Ovary (tissue), 3 donors: ENCODE results near the gene KCNN1.

Experiments
- EP300 ChIP-seq: sonication (generic); formaldehyde crosslinking; IDR thresholded peaks from one replicate; pipeline ENCODE4 v1.6.1; 2017; ENCODE audit warnings: antibody characterized with exemption
- TF ChIP-seq, protein P1 (sequence below), 3 donors: fragments of 450-650 bp in 2 of 3; fragments of 200-600 bp in 1 of 3; IDR thresholded peaks; one replicate each; pipeline versions ENCODE4 v1.5.1 to v1.8.0; 2016 to 2022; ENCODE audit warnings: antibody characterized with exemption in 3 of 3, mild to moderate bottlenecking in 1 of 3
- donor health status: DM: no; HTN: no; CAD: no.

DNA sequence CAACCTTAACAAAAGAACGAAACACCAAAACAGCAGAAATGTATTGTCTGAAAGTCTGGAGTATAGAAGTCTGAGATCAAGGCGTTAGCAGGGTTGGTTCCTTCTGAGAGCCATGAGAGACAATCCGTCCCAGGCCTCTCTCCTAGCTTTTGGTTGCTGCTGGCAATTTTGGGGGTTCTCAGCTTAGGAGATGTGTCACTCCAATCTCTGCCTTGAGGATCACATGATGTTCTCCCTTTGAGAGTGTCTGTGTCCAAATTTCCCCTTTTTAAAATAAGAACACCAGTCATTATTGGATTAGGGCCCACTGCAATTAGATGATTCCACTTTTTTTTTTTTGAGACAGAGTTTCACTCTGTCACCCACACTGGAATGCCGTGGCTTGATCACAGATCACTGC is 10.1 kb downstream of the KCNN1 start:
- TF ChIP-seq, protein P1, sequence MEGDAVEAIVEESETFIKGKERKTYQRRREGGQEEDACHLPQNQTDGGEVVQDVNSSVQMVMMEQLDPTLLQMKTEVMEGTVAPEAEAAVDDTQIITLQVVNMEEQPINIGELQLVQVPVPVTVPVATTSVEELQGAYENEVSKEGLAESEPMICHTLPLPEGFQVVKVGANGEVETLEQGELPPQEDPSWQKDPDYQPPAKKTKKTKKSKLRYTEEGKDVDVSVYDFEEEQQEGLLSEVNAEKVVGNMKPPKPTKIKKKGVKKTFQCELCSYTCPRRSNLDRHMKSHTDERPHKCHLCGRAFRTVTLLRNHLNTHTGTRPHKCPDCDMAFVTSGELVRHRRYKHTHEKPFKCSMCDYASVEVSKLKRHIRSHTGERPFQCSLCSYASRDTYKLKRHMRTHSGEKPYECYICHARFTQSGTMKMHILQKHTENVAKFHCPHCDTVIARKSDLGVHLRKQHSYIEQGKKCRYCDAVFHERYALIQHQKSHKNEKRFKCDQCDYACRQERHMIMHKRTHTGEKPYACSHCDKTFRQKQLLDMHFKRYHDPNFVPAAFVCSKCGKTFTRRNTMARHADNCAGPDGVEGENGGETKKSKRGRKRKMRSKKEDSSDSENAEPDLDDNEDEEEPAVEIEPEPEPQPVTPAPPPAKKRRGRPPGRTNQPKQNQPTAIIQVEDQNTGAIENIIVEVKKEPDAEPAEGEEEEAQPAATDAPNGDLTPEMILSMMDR (IDR thresholded peaks at IDR 0.05), result no peak
- TF ChIP-seq EP300, result no peak
